PC-3 (cell line): ENCODE data around the gene SULF2.

ENCODE experiments used
- EZH2 ChIP-seq: fragments of 300-600 bp; sonication (generic); IDR thresholded peaks from one replicate; pipeline ENCODE4 v1.6.1; 2017; ENCODE audit warnings: antibody characterized with exemption, mild to moderate bottlenecking, low read length; ENCODE audit not compliant: unreplicated experiment
- EZH2phosphoT487 ChIP-seq: fragments of 300-600 bp; sonication (generic); IDR thresholded peaks from 2 replicates; pipeline ENCODE4 v1.6.1; 2018; ENCODE audit warnings: mild to moderate bottlenecking, antibody characterized with exemption, low read length, borderline replicate concordance
- TF ChIP-seq, protein P1 (sequence below): fragments of 300-600 bp; sonication (generic); conservative IDR thresholded peaks from 2 replicates; pipeline ENCODE4 v1.5.1; 2017; ENCODE audit warnings: antibody characterized with exemption, low read depth, mild to moderate bottlenecking, low read length

DNA sequence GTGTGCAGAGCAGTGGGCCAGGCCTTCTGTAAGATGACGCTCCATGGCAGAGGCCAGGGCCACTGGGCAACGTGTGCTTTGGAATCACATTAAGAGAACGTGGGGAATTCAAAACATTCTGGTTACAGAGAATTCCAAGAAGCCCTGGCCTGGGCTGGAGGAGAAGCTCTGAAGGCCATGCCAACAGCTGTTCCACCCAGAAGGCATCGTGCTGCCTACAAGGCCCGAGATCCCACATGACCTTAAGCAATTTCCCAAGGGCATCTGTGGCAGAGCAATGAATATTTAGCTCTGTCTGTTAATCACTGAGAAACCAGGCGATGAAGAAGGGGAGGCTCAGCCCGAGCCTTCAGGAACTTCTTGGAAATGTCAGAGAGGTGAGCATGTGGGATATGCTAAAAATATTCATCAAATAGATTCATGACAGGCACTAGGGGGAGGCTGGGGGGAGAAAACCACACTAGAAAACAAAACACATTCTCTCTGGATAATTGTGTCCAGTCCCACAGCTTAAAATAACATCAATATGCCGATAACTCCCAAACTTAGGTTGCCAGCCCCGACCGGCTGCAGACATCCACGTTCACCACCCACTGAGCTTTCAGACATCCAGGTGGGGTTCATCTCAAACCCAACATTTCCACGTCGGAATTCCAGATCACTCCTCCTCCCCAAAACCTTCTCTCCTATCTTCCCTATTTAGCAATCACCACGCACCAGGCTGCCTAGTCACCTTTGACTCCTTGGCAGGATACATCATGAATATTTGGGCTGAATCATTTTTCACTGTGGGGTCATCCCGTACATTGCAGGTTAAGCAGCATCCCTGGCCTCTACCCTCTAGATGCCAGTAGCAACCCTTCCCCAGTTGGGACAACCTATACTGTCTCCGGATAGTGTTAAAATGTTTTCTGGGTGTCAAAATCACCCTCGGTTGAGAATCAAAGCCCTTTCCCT lies 6.6 kb downstream of the SULF2 start:
- TF ChIP-seq, protein P1, sequence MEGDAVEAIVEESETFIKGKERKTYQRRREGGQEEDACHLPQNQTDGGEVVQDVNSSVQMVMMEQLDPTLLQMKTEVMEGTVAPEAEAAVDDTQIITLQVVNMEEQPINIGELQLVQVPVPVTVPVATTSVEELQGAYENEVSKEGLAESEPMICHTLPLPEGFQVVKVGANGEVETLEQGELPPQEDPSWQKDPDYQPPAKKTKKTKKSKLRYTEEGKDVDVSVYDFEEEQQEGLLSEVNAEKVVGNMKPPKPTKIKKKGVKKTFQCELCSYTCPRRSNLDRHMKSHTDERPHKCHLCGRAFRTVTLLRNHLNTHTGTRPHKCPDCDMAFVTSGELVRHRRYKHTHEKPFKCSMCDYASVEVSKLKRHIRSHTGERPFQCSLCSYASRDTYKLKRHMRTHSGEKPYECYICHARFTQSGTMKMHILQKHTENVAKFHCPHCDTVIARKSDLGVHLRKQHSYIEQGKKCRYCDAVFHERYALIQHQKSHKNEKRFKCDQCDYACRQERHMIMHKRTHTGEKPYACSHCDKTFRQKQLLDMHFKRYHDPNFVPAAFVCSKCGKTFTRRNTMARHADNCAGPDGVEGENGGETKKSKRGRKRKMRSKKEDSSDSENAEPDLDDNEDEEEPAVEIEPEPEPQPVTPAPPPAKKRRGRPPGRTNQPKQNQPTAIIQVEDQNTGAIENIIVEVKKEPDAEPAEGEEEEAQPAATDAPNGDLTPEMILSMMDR: no peak
- no peak for TF ChIP-seq EZH2
- TF ChIP-seq EZH2phosphoT487: no peak
